ENCODE data around the gene GLRX5. TPM values are rescaled to one million over a fixed set of nuclear protein-coding genes. Genes with fewer than 3 reads are reported as not detected.

The GLRX5 gene
- total RNA-seq, 1 donor from 2014 or later, result 59.4 TPM

GRCh38 chr14:95535226-95536021 lies 574 bp downstream of the GLRX5 start:
- no peak for TF ChIP-seq CTCF (conservative IDR thresholded peaks at IDR 0.05)
- DNase-seq (ENCODE audit: extremely low spot score, unreplicated experiment), result no peak
- Mint-ChIP-seq H3K27me3 (no peaks in the 10 kb centered on the region), H3K36me3 (peaks cover 4% of the 10 kb centered on the region), H3K27ac (peak overlapping the region; percentile 91), H3K4me1 (ENCODE audit: unreplicated experiment) (peaks cover 48% of the 10 kb centered on the region), H3K9me3 (no peaks in the 10 kb centered on the region), H3K4me3 (peak overlapping the region; percentile 99)

- peaks cover 48% of the 10 kb centered on the region for H3K4me1 Mint-ChIP-seq (ENCODE audit: unreplicated experiment)
- no peak for TF ChIP-seq CTCF (conservative IDR thresholded peaks at IDR 0.05)
Measured at GRCh38 chr14:95536036-95536593, 1.3 kb downstream of the GLRX5 start.

GRCh38 chr14:95536671-95537070 lies 1.8 kb downstream of the GLRX5 start:
- TF ChIP-seq CTCF (conservative IDR thresholded peaks at IDR 0.05), result no peak
- no peaks in the 10 kb centered on the region for H3K27me3 Mint-ChIP-seq
- peak overlapping the region; percentile 99 for H3K4me3 Mint-ChIP-seq
- H3K36me3 Mint-ChIP-seq, result peaks cover 4% of the 10 kb centered on the region
- no peak for DNase-seq (ENCODE audit: extremely low spot score, unreplicated experiment)
- peak overlapping the region; percentile 12 for H3K27ac Mint-ChIP-seq
- H3K4me1 Mint-ChIP-seq (ENCODE audit: unreplicated experiment), result peaks cover 44% of the 10 kb centered on the region
- H3K9me3 Mint-ChIP-seq, result no peaks in the 10 kb centered on the region

More at GRCh38 chr14:95536036-95536593, 1.3 kb downstream of the GLRX5 start:
- DNase-seq (ENCODE audit: extremely low spot score, unreplicated experiment), result no peak
- Mint-ChIP-seq H3K4me3 (peak overlapping the region; percentile 99), H3K36me3 (peaks cover 4% of the 10 kb centered on the region), H3K27me3 (no peaks in the 10 kb centered on the region), H3K9me3 (no peaks in the 10 kb centered on the region), H3K27ac (peak overlapping the region; percentile 91)

- Mint-ChIP-seq H3K27me3 (no peaks in the 10 kb centered on the region), H3K36me3 (no peaks in the 10 kb centered on the region), H3K9me3 (no peaks in the 10 kb centered on the region), H3K27ac (peak overlapping the region; percentile 12), H3K4me1 (ENCODE audit: unreplicated experiment) (peaks cover 37% of the 10 kb centered on the region), H3K4me3 (peak overlapping the region; percentile 99)
- no peak for TF ChIP-seq CTCF (conservative IDR thresholded peaks at IDR 0.05)
- no peak for DNase-seq (ENCODE audit: extremely low spot score, unreplicated experiment)
Measured at GRCh38 chr14:95537298-95538089, 2.6 kb downstream of the GLRX5 start.

- no peak for DNase-seq (ENCODE audit: extremely low spot score, unreplicated experiment)
- Mint-ChIP-seq H3K4me1 (ENCODE audit: unreplicated experiment) (peaks cover 34% of the 10 kb centered on the region), H3K27me3 (no peaks in the 10 kb centered on the region), H3K4me3 (no peak overlapping the region), H3K9me3 (no peaks in the 10 kb centered on the region), H3K36me3 (no peaks in the 10 kb centered on the region), H3K27ac (no peak overlapping the region)
- no peak for TF ChIP-seq CTCF (conservative IDR thresholded peaks at IDR 0.05)
Measured at GRCh38 chr14:95538801-95539509, 4.1 kb downstream of the GLRX5 start.

Measured in type B pancreatic cell (in vitro differentiated cells).